ENCODE data around the gene CYP4F22.
A peak's percentile ranks its signal among the peaks of the same experiment; 100 is the strongest.

Gene CYP4F22

GRCh38 chr19:15534957-15535864, 26.9 kb downstream of the CYP4F22 start:
- no peak for DNase-seq (ENCODE audit: low read depth in 2 of 2, low spot score in 1 of 2)

GRCh38 chr19:15536350-15536749, 28.0 kb downstream of the CYP4F22 start:
- DNase-seq (ENCODE audit: low read depth in 2 of 2, low spot score in 1 of 2): no peak

GRCh38 chr19:15538774-15539173, 30.4 kb downstream of the CYP4F22 start:
- DNase-seq (ENCODE audit: low read depth in 2 of 2, low spot score in 1 of 2): no peak

GRCh38 chr19:15539638-15540037, 31.3 kb downstream of the CYP4F22 start:
- no peak for DNase-seq (ENCODE audit: low read depth in 2 of 2, low spot score in 1 of 2)

GRCh38 chr19:15540435-15540834, 32.1 kb downstream of the CYP4F22 start:
- no peak for DNase-seq (ENCODE audit: low read depth in 2 of 2, low spot score in 1 of 2)

- DNase-seq (ENCODE audit: low read depth in 2 of 2, low spot score in 1 of 2): no peak
Observed at GRCh38 chr19:15544283-15544682, 36.0 kb downstream of the CYP4F22 start.

- no peak for DNase-seq (ENCODE audit: low read depth in 2 of 2, low spot score in 1 of 2)
Observed at GRCh38 chr19:15544970-15545369, 36.6 kb downstream of the CYP4F22 start.

GRCh38 chr19:15548648-15549047, 40.3 kb downstream of the CYP4F22 start:
- DNase-seq (ENCODE audit: low read depth in 2 of 2, low spot score in 1 of 2): no peak

GRCh38 chr19:15549581-15549980, 41.3 kb downstream of the CYP4F22 start:
- DNase-seq (ENCODE audit: low read depth in 2 of 2, low spot score in 1 of 2): no peak

GRCh38 chr19:15550273-15550672, 41.9 kb downstream of the CYP4F22 start:
- no peak for DNase-seq (ENCODE audit: low read depth in 2 of 2, low spot score in 1 of 2)

- no peak for DNase-seq (ENCODE audit: low read depth in 2 of 2, low spot score in 1 of 2)
Observed at GRCh38 chr19:15550929-15551292, 42.6 kb downstream of the CYP4F22 start.

GRCh38 chr19:15551293-15552004, 43.1 kb downstream of the CYP4F22 start:
- peak; percentile 44 for DNase-seq (ENCODE audit: low read depth in 2 of 2, low spot score in 1 of 2)

- DNase-seq (ENCODE audit: low read depth in 2 of 2, low spot score in 1 of 2): no peak
Observed at GRCh38 chr19:15555021-15555420, 46.7 kb downstream of the CYP4F22 start.

GRCh38 chr19:15555759-15556633, 47.7 kb downstream of the CYP4F22 start:
- DNase-seq (ENCODE audit: low read depth in 2 of 2, low spot score in 1 of 2): peak; percentile 94 to 95

- no peak for DNase-seq (ENCODE audit: low read depth in 2 of 2, low spot score in 1 of 2)
Observed at GRCh38 chr19:15556634-15557181, 48.4 kb downstream of the CYP4F22 start.

- DNase-seq (ENCODE audit: low read depth in 2 of 2, low spot score in 1 of 2): no peak
Observed at GRCh38 chr19:15557223-15557622, 48.9 kb downstream of the CYP4F22 start.

- DNase-seq (ENCODE audit: low read depth in 2 of 2, low spot score in 1 of 2): no peak
Observed at GRCh38 chr19:15562145-15562544, 53.8 kb downstream of the CYP4F22 start.

GRCh38 chr19:15562861-15563260, 54.5 kb downstream of the CYP4F22 start:
- no peak for DNase-seq (ENCODE audit: low read depth in 2 of 2, low spot score in 1 of 2)

- DNase-seq (ENCODE audit: low read depth in 2 of 2, low spot score in 1 of 2): no peak
Observed at GRCh38 chr19:15563325-15563794, 55.0 kb downstream of the CYP4F22 start.

- no peak for DNase-seq (ENCODE audit: low read depth in 2 of 2, low spot score in 1 of 2)
Observed at GRCh38 chr19:15563931-15564330, 55.6 kb downstream of the CYP4F22 start.

Data from stimulated activated CD8-positive, alpha-beta memory T cell treated with anti-CD3 and anti-CD28 coated beads, Interleukin-4, amount 100 ng/mL, for 1 hour (primary cell).